HUES48 (cell line): ENCODE measurements around the gene KCNN1.

Experiments
- H3K27ac ChIP-seq: one replicate; pipeline ENCODE4 v1.7.0; 2013; ENCODE audit warnings: low read depth, low read length, inconsistent platforms
- H3K27me3 ChIP-seq: 2 replicates; pipeline ENCODE4 v1.6.1; 2013; ENCODE audit warnings: mild to moderate bottlenecking, low read length; ENCODE audit not compliant: control insufficient read depth, insufficient read depth
- H3K36me3 ChIP-seq: 2 replicates; pipeline ENCODE4 v1.6.1; 2013; ENCODE audit warnings: low read length; ENCODE audit not compliant: control insufficient read depth, insufficient read depth
- H3K4me1 ChIP-seq: 2 replicates; pipeline ENCODE4 v1.6.1; 2013; ENCODE audit warnings: mild to moderate bottlenecking, low read length; ENCODE audit not compliant: control insufficient read depth, insufficient read depth
- H3K4me3 ChIP-seq: 2 replicates; pipeline ENCODE4 v1.5.1; 2013; ENCODE audit warnings: mild to moderate bottlenecking, low read depth, low read length
- H3K9ac ChIP-seq: 2 replicates; pipeline ENCODE4 v1.6.1; 2013; ENCODE audit warnings: mild to moderate bottlenecking, low read depth, low read length, moderate library complexity
- H3K9me3 ChIP-seq: 2 replicates; pipeline ENCODE4 v1.6.1; 2013; ENCODE audit warnings: low read length; ENCODE audit not compliant: control insufficient read depth, insufficient read depth

KCNN1 gene

GRCh38 chr19:18007044-18007916, 40.4 kb downstream of the KCNN1 start:
- Histone ChIP-seq H3K4me3 (peak overlapping the region; percentile 75), H3K36me3 (peaks cover 8% of the 10 kb centered on the region; the same call in 1 of the 2 replicates), H3K4me1 (no peaks in the 10 kb centered on the region), H3K9me3 (no peaks in the 10 kb centered on the region), H3K27ac (no peak overlapping the region), H3K9ac (no peak overlapping the region), H3K27me3 (peaks cover under 1% of the 10 kb centered on the region; the same call in 1 of the 2 replicates)

- H3K9me3 ChIP-seq, result no peaks in the 10 kb centered on the region
- H3K9ac ChIP-seq, result no peak within 1 kb of the TSS
- H3K36me3 ChIP-seq, result peaks cover 8% of the 10 kb centered on the region; the same call in 1 of the 2 replicates
- H3K27ac ChIP-seq, result no peak within 1 kb of the TSS
- peak within 1 kb of the TSS; percentile 75 for H3K4me3 ChIP-seq
- H3K4me1 ChIP-seq, result no peaks in the 10 kb centered on the region
- H3K27me3 ChIP-seq, result no peaks in the 10 kb centered on the region
Measured at GRCh38 chr19:18007917-18008673, 41.2 kb downstream of the KCNN1 start, which contains the start of gene ARRDC2. Gene ARRDC2, plus strand, starts transcription at chr19:18008170. Its CDS starts 141 bp downstream, at chr19:18008311.

GRCh38 chr19:18008814-18009213, 41.9 kb downstream of the KCNN1 start:
- no peak overlapping the region for H3K27ac ChIP-seq
- no peak overlapping the region for H3K9ac ChIP-seq
- H3K27me3 ChIP-seq, result no peaks in the 10 kb centered on the region
- H3K4me1 ChIP-seq, result no peaks in the 10 kb centered on the region
- no peaks in the 10 kb centered on the region for H3K9me3 ChIP-seq
- no peak overlapping the region for H3K4me3 ChIP-seq
- peaks cover 8% of the 10 kb centered on the region for H3K36me3 ChIP-seq

GRCh38 chr19:18009412-18010066, 42.6 kb downstream of the KCNN1 start:
- H3K27me3 ChIP-seq, result no peaks in the 10 kb centered on the region
- no peak overlapping the region for H3K27ac ChIP-seq
- peaks cover 8% of the 10 kb centered on the region for H3K36me3 ChIP-seq
- no peaks in the 10 kb centered on the region for H3K9me3 ChIP-seq
- H3K4me3 ChIP-seq, result no peak overlapping the region
- no peaks in the 10 kb centered on the region for H3K4me1 ChIP-seq
- H3K9ac ChIP-seq, result no peak overlapping the region

- Histone ChIP-seq H3K27ac (no peak overlapping the region), H3K4me1 (no peaks in the 10 kb centered on the region), H3K9ac (no peak overlapping the region), H3K36me3 (peaks cover 8% of the 10 kb centered on the region), H3K4me3 (no peak overlapping the region), H3K9me3 (no peaks in the 10 kb centered on the region), H3K27me3 (no peaks in the 10 kb centered on the region)
Measured at GRCh38 chr19:18010149-18010548, 43.2 kb downstream of the KCNN1 start.

- Histone ChIP-seq H3K27me3 (no peaks in the 10 kb centered on the region), H3K4me1 (no peaks in the 10 kb centered on the region), H3K4me3 (no peak overlapping the region), H3K27ac (no peak overlapping the region), H3K9ac (no peak overlapping the region), H3K36me3 (peaks cover 8% of the 10 kb centered on the region), H3K9me3 (no peaks in the 10 kb centered on the region)
Measured at GRCh38 chr19:18013210-18014111, 46.6 kb downstream of the KCNN1 start.

GRCh38 chr19:18014197-18014596, 47.3 kb downstream of the KCNN1 start:
- no peak overlapping the region for H3K4me3 ChIP-seq
- peaks cover 7% of the 10 kb centered on the region for H3K36me3 ChIP-seq
- H3K27ac ChIP-seq, result no peak overlapping the region
- H3K9me3 ChIP-seq, result no peaks in the 10 kb centered on the region
- no peaks in the 10 kb centered on the region for H3K4me1 ChIP-seq
- no peaks in the 10 kb centered on the region for H3K27me3 ChIP-seq
- H3K9ac ChIP-seq, result no peak overlapping the region

- Histone ChIP-seq H3K9me3 (no peaks in the 10 kb centered on the region), H3K27me3 (no peaks in the 10 kb centered on the region), H3K9ac (no peak overlapping the region), H3K27ac (no peak overlapping the region), H3K36me3 (no peaks in the 10 kb centered on the region; the same call in 1 of the 2 replicates), H3K4me1 (no peaks in the 10 kb centered on the region), H3K4me3 (no peak overlapping the region)
Measured at GRCh38 chr19:18016209-18016910, 49.5 kb downstream of the KCNN1 start.

- no peak overlapping the region for H3K9ac ChIP-seq
- H3K9me3 ChIP-seq, result no peaks in the 10 kb centered on the region
- H3K36me3 ChIP-seq, result no peaks in the 10 kb centered on the region; the same call in 1 of the 2 replicates
- H3K4me1 ChIP-seq, result no peaks in the 10 kb centered on the region
- H3K4me3 ChIP-seq, result no peak overlapping the region
- H3K27me3 ChIP-seq, result no peaks in the 10 kb centered on the region
- H3K27ac ChIP-seq, result no peak overlapping the region
Measured at GRCh38 chr19:18017275-18018083, 50.6 kb downstream of the KCNN1 start.
